Activated B cell treated with CpG ODN at 0.5 μM for 24 hours (primary cell): Measurements from ENCODE around the gene DLGAP1. TPM values are rescaled to one million over a fixed set of nuclear protein-coding genes. Genes with fewer than 3 reads are reported as not detected.
"Not testable (repeated sequence)": the region's sequence is repeated elsewhere in the genome, so short reads cannot be mapped to it uniquely, and the experiment has no call there.

Experiments
- ATAC-seq: fragments of 200-7000 bp; cut with Tn5 transposase; one replicate; pipeline ENCODE4 v1.10.0; 2021; ENCODE audit warnings: low read depth, mild to moderate bottlenecking, moderate library complexity
- CTCF ChIA-PET: fragments of 350-600 bp; sonication (Branson Sonifier 250); formaldehyde crosslinking; loops from one replicate; lab custom pipeline; 2021; ENCODE audit warnings: antibody characterized with exemption; lab: Charles Lee
- POLR2A ChIA-PET: fragments of 350-600 bp; sonication (Branson Sonifier 250); formaldehyde crosslinking; loops from one replicate; lab custom pipeline; 2021; ENCODE audit warnings: antibody characterized with exemption; lab: Charles Lee
- DNase-seq: peaks from one replicate; pipeline ENCODE4 v3.0.0; 2022
- H3K27ac Mint-ChIP-seq: one replicate; pipeline ENCODE4 v1.8.0; 2020; ENCODE audit warnings: mixed read lengths
- H3K27me3 Mint-ChIP-seq: one replicate; pipeline ENCODE4 v1.8.0; 2021; ENCODE audit warnings: mixed read lengths
- H3K36me3 Mint-ChIP-seq: one replicate; pipeline ENCODE4 v1.8.0; 2021; ENCODE audit warnings: low read depth, mixed read lengths
- H3K4me1 Mint-ChIP-seq: one replicate; pipeline ENCODE4 v1.8.0; 2021; ENCODE audit warnings: mixed read lengths
- H3K4me3 Mint-ChIP-seq: one replicate; pipeline ENCODE4 v1.8.0; 2020; ENCODE audit warnings: mild to moderate bottlenecking, mixed read lengths
- H3K9me3 Mint-ChIP-seq: one replicate; pipeline ENCODE4 v1.8.0; 2020; ENCODE audit warnings: mixed read lengths
- intact Hi-C: fragments of 100-400 bp; cut with micrococcal nuclease; formaldehyde crosslinking; loops from one replicate; pipeline ENCODE4 v1.15.1; 2024
- total RNA-seq: library from RNA; stranded (reverse); gene quantifications from 2 replicates; pipeline ENCODE4 v1.2.3, GENCODE V29; 2022
- TF ChIP-seq, protein P1 (sequence below): fragments of 200-600 bp; IDR thresholded peaks from one replicate; pipeline ENCODE4 v1.8.0; 2022; ENCODE audit warnings: antibody characterized with exemption, mild to moderate bottlenecking

DLGAP1 gene
- total RNA-seq, 1 donor from 2014 or later, result 0.18 TPM

DNA sequence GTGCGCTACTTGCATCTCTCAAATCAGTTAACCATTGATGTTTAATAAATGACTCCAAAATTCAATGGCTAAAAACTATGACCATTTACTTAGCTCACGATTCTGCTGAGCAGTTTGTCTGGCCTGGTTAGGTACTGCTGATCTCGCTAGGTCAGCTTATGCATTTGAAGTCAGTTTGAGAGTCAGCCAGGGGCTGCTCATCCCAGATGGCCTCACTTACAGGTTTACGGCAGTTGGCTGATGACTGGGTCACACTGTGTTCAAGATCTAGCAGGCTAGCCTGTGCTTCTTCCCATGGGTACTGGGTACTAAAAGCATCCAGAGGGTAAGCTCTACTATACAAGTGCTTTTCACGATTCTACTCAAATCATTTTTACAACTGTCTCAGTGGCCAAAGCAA lies 122.1 kb downstream of the DLGAP1 start:
- H3K4me3 Mint-ChIP-seq, result no peak overlapping the region
- H3K4me1 Mint-ChIP-seq, result no peaks in the 10 kb centered on the region
- no peak overlapping the region for H3K27ac Mint-ChIP-seq
- POLR2A ChIA-PET, result no interaction called here
- intact Hi-C loops, result no loop called here
- H3K9me3 Mint-ChIP-seq, result peaks cover 2% of the 10 kb centered on the region
- TF ChIP-seq, protein P1, sequence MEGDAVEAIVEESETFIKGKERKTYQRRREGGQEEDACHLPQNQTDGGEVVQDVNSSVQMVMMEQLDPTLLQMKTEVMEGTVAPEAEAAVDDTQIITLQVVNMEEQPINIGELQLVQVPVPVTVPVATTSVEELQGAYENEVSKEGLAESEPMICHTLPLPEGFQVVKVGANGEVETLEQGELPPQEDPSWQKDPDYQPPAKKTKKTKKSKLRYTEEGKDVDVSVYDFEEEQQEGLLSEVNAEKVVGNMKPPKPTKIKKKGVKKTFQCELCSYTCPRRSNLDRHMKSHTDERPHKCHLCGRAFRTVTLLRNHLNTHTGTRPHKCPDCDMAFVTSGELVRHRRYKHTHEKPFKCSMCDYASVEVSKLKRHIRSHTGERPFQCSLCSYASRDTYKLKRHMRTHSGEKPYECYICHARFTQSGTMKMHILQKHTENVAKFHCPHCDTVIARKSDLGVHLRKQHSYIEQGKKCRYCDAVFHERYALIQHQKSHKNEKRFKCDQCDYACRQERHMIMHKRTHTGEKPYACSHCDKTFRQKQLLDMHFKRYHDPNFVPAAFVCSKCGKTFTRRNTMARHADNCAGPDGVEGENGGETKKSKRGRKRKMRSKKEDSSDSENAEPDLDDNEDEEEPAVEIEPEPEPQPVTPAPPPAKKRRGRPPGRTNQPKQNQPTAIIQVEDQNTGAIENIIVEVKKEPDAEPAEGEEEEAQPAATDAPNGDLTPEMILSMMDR, result no peak
- ATAC-seq (no peak), DNase-seq (no peak)
- no peaks in the 10 kb centered on the region for H3K36me3 Mint-ChIP-seq
- no peaks in the 10 kb centered on the region for H3K27me3 Mint-ChIP-seq
- CTCF ChIA-PET, result no interaction called here

DNA sequence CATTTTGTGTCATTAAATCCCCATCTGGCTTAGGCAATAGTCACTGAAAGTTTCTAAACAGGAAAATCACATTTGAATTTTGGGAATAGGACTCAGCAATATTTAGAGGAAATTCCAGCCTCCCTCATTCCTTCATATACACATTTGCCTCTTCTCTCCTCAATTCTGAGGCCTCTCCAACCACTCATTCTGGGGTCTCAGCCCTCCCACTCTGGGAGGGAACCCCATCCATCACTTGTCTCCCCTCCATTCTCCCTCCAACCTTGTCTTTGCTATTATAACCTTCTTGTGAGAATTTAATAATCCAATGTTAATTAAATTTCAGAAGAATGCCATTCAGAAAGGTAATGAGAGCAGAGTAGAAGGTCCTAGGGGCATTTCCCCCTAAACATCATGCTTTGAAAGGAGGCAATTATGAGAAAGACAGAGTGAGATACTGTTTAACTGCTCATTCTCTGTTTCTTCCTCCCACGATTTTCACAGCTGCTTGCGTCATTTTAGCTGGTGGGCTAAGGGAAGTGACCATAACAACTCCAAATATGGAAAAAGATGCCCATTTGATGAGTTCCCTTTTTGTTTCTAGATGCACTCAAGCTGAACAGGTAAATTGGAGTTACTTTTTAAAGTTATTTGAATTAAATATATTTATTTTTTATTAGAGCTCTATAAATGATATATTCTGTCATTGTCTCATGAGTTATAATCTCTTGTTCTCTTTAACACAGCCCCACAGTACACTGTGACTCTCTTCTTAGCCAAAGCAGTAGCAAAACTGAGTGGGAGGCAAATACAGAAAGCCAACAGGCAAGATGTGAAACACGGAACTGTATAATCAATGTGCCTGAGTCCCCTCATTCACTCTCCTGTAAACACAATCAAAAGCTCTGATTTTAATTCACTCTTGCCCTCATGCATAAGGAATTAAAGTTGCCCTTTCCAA lies 135.1 kb downstream of the DLGAP1 start:
- intact Hi-C loops, result no loop called here
- no peak for DNase-seq
- Mint-ChIP-seq H3K36me3 (no peaks in the 10 kb centered on the region), H3K4me3 (no peak overlapping the region), H3K9me3 (peaks cover 6% of the 10 kb centered on the region), H3K27ac (no peak overlapping the region), H3K27me3 (no peaks in the 10 kb centered on the region), H3K4me1 (no peaks in the 10 kb centered on the region)
- TF ChIP-seq, protein P1, result no peak
- ChIA-PET CTCF (no interaction called here), POLR2A (no interaction called here)
- no peak for ATAC-seq

DNA sequence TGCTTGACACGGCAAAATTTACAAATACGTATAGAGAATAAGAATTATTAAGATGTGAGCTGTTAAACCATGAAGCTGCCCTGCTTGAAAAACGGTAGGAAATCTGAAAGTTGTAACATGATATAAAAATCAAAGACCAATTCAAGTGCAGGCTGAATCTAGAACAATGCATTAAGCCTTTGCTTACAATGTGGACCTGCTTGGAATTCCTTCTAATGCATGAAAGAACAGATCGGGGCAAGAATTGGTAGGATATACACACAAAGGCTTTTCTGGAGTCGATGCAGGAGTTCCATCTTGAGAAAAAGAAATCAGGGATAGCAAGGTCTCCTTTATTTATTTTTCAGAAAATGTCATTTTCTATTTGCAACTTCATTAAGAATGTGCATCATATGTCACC lies 136.8 kb downstream of the DLGAP1 start:
- DNase-seq, result no peak
- Mint-ChIP-seq H3K9me3 (peaks cover 6% of the 10 kb centered on the region), H3K4me3 (no peak overlapping the region), H3K4me1 (no peaks in the 10 kb centered on the region), H3K27ac (no peak overlapping the region), H3K27me3 (no peaks in the 10 kb centered on the region), H3K36me3 (no peaks in the 10 kb centered on the region)
- ATAC-seq, result no peak
- intact Hi-C loops, result no loop called here
- POLR2A ChIA-PET, result no interaction called here
- TF ChIP-seq, protein P1, result no peak
- CTCF ChIA-PET, result no interaction called here

DNA sequence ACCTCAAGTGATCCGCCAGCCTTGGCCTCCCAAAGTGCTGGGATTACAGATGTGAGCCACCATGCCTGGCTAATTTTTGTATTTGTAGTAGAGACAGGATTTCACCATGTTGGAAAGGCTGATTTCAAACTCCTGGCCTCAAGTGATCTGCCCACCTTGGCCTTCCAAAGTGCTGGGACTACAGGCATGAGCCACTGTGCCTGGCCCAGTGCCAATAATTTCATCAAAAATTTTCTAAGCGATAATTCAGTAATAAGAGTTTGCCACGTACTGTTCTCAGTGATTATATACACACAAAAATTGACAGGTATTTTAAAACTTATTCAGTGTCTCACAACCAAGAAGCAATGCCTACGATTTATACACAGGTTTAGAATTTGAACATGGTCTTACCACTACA lies 143.2 kb downstream of the DLGAP1 start:
- POLR2A ChIA-PET, H3K27me3 Mint-ChIP-seq, CTCF ChIA-PET: not testable (repeated sequence)

DNA sequence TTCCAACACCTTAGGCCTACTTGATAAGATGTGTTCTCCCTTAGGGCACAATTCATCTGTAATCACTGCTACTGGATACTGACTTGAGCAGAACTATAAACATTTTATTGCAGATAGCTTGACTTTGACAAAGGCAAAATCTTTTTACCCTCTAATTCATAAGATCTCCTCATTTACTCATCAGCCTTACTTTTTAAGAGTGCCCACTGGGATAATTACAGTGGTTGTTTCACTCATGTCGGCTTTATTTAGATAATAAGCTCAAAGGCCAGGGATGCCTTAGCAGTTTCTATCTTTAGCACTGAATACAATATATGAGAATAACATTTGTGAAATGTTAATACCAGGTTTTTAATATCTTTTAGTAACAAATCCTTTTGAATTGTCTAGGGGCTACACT lies 144.0 kb downstream of the DLGAP1 start:
- no peak overlapping the region for H3K27ac Mint-ChIP-seq
- TF ChIP-seq, protein P1, result no peak
- H3K27me3 Mint-ChIP-seq, result no peaks in the 10 kb centered on the region
- H3K9me3 Mint-ChIP-seq, result no peaks in the 10 kb centered on the region
- ChIA-PET CTCF (no interaction called here), POLR2A (no interaction called here)
- no peaks in the 10 kb centered on the region for H3K4me1 Mint-ChIP-seq
- intact Hi-C loops, result no loop called here
- no peak overlapping the region for H3K4me3 Mint-ChIP-seq
- DNase-seq (no peak), ATAC-seq (no peak)
- H3K36me3 Mint-ChIP-seq, result no peaks in the 10 kb centered on the region

More for the DNA sequence above, 143.2 kb downstream of the DLGAP1 start:
- ATAC-seq, H3K4me3 Mint-ChIP-seq, H3K9me3 Mint-ChIP-seq, DNase-seq, H3K4me1 Mint-ChIP-seq, H3K36me3 Mint-ChIP-seq, H3K27ac Mint-ChIP-seq, intact Hi-C loops: not testable (repeated sequence)
